Activated T-helper 17 cell treated with anti-CD3 and anti-CD28 coated beads, Interleukin-2, amount 50 U/mL, for 72 hours (primary cell): ENCODE data around the gene FBXO36. TPM values are rescaled to one million over a fixed set of nuclear protein-coding genes. Genes with fewer than 3 reads are reported as not detected.

Experiments used
- ATAC-seq: fragments of 150-1000 bp; cut with Tn5 transposase; replicated peaks from 2 replicates; pipeline ENCODE4 v1.10.0; 2021; ENCODE audit warnings: mild to moderate bottlenecking, moderate library complexity
- H3K27ac Mint-ChIP-seq: one replicate; pipeline ENCODE4 v1.8.0; 2022; ENCODE audit warnings: mixed read lengths
- H3K27me3 Mint-ChIP-seq: one replicate; pipeline ENCODE4 v1.8.0; 2022; ENCODE audit warnings: mixed read lengths
- H3K36me3 Mint-ChIP-seq: one replicate; pipeline ENCODE4 v1.8.0; 2022; ENCODE audit warnings: low read depth, mild to moderate bottlenecking, mixed read lengths
- H3K4me1 Mint-ChIP-seq: one replicate; pipeline ENCODE4 v1.8.0; 2022; ENCODE audit warnings: mixed read lengths
- H3K4me3 Mint-ChIP-seq: one replicate; pipeline ENCODE4 v1.8.0; 2022; ENCODE audit warnings: mild to moderate bottlenecking, mixed read lengths
- H3K9me3 Mint-ChIP-seq: one replicate; pipeline ENCODE4 v1.8.0; 2022; ENCODE audit warnings: mixed read lengths
- total RNA-seq, 2 donors: library from RNA; stranded (reverse); gene quantifications; one replicate each; pipeline ENCODE4 v1.2.3, GENCODE V29; 2022

Gene FBXO36
- total RNA-seq, 2 donors from 2014 or later: 0.37 to 0.67 TPM

DNA sequence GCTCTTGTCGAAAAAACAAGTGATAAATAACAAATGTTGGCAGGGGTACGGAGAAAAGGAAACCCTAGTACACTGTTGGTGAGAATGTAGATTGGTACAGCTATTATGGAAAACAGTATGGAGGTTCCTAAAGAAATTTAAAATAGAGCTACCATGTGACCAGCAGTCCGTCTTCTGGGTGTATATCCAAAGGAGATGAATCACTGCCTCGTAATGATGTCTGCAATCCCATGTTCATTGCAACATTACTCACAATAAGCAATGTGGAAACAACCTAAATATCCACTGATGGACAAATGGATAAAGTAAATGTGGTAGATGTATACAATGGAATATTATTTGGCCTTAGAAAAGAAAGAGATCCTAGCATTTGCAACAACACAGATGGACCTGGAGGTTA, 95.8 kb downstream of the FBXO36 start:
- Mint-ChIP-seq H3K4me1 (no peaks in the 10 kb centered on the region), H3K36me3 (no peaks in the 10 kb centered on the region), H3K27me3 (no peaks in the 10 kb centered on the region), H3K27ac (no peak overlapping the region), H3K9me3 (no peaks in the 10 kb centered on the region), H3K4me3 (no peak overlapping the region)
- no peak for ATAC-seq

- no peak overlapping the region for H3K4me3 Mint-ChIP-seq
- no peaks in the 10 kb centered on the region for H3K27me3 Mint-ChIP-seq
- no peaks in the 10 kb centered on the region for H3K9me3 Mint-ChIP-seq
- ATAC-seq: no peak
- H3K36me3 Mint-ChIP-seq: no peaks in the 10 kb centered on the region
- H3K27ac Mint-ChIP-seq: no peak overlapping the region
- no peaks in the 10 kb centered on the region for H3K4me1 Mint-ChIP-seq
These were observed 97.4 kb downstream of the FBXO36 start for GRCh38 chr2:230019742-230020141.

- no peak overlapping the region for H3K4me3 Mint-ChIP-seq
- ATAC-seq: no peak
- no peaks in the 10 kb centered on the region for H3K9me3 Mint-ChIP-seq
- no peak overlapping the region for H3K27ac Mint-ChIP-seq
- H3K4me1 Mint-ChIP-seq: no peaks in the 10 kb centered on the region
- no peaks in the 10 kb centered on the region for H3K27me3 Mint-ChIP-seq
- H3K36me3 Mint-ChIP-seq: no peaks in the 10 kb centered on the region
These were observed 101.0 kb downstream of the FBXO36 start for GRCh38 chr2:230023313-230023712.

- Mint-ChIP-seq H3K4me3 (no peak overlapping the region), H3K9me3 (no peaks in the 10 kb centered on the region), H3K4me1 (no peaks in the 10 kb centered on the region), H3K36me3 (no peaks in the 10 kb centered on the region), H3K27ac (no peak overlapping the region), H3K27me3 (peaks cover 5% of the 10 kb centered on the region)
- no peak for ATAC-seq
These were observed 119.9 kb downstream of the FBXO36 start for GRCh38 chr2:230042195-230042594.

- no peaks in the 10 kb centered on the region for H3K36me3 Mint-ChIP-seq
- H3K27me3 Mint-ChIP-seq: peaks cover 5% of the 10 kb centered on the region
- no peak overlapping the region for H3K4me3 Mint-ChIP-seq
- H3K9me3 Mint-ChIP-seq: no peaks in the 10 kb centered on the region
- no peak overlapping the region for H3K27ac Mint-ChIP-seq
- ATAC-seq: no peak
- H3K4me1 Mint-ChIP-seq: no peaks in the 10 kb centered on the region
These were observed 120.7 kb downstream of the FBXO36 start for GRCh38 chr2:230043025-230043424.

DNA sequence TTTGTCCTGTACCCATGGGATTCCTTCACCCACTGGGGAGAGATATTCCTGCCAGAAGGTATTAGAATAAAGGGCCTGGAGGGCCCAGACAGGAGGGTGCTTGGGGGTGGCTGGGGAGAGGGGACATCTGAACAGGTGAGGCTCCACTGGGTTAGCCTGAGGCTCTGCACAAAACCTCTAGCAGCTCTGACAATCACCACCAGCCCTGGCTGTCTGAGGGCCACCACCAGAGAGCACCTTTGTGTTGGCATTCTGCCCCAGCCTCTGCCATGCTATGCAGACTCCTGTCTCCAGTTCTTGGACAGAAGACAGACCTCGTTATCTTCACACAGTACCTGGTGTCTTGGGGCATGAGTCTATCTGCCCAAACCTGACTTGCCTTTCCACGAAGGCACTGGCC, 121.2 kb downstream of the FBXO36 start:
- no peak for ATAC-seq
- H3K4me1 Mint-ChIP-seq: no peaks in the 10 kb centered on the region
- no peak overlapping the region for H3K4me3 Mint-ChIP-seq
- no peak overlapping the region for H3K27ac Mint-ChIP-seq
- no peaks in the 10 kb centered on the region for H3K36me3 Mint-ChIP-seq
- H3K27me3 Mint-ChIP-seq: peaks cover 5% of the 10 kb centered on the region
- no peaks in the 10 kb centered on the region for H3K9me3 Mint-ChIP-seq

DNA sequence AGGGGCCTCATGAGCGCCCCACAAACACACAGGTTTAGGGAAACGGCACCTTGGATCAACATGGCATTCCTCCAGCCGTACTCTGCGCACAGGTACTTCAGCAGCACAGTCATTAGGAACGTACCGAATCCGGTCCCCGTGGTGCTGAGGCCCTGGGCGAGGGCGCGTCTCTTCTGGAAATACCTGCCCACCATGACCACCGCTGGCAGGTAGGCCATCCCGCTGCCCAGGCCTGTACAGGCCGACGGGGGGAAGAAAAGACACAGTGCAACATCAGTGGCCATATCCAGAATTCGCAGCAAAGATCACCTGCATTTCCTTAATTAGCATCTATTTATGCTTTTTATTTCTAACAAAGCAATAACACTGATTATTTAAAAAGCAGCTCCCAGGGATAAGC, 124.2 kb downstream of the FBXO36 start:
- Mint-ChIP-seq H3K27me3 (peaks cover 5% of the 10 kb centered on the region), H3K36me3 (no peaks in the 10 kb centered on the region), H3K4me1 (no peaks in the 10 kb centered on the region), H3K27ac (no peak overlapping the region), H3K4me3 (no peak overlapping the region), H3K9me3 (no peaks in the 10 kb centered on the region)
- ATAC-seq: no peak

- no peak overlapping the region for H3K27ac Mint-ChIP-seq
- no peaks in the 10 kb centered on the region for H3K9me3 Mint-ChIP-seq
- H3K27me3 Mint-ChIP-seq: no peaks in the 10 kb centered on the region
These were observed 125.8 kb downstream of the FBXO36 start for GRCh38 chr2:230048010-230048671.

DNA sequence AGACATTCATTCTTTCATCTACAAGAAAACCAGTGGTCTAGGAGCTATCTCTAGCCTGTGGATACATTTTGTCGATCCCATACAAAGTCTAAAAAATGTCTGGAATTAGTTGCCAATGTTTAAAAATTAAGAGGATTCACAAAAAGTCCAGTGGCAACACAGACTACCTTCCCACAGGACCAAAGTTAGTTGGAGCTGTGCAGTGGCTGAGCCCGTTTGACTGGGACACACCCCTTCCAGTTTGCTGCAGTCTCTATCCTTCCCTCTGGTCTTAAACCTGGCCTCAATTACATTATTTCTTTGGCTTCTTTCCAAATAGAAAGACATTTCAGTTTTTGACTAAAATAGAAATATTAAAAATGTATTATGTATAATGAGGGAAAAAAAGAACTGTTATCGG, 127.8 kb downstream of the FBXO36 start:
- no peaks in the 10 kb centered on the region for H3K4me1 Mint-ChIP-seq
- H3K36me3 Mint-ChIP-seq: no peaks in the 10 kb centered on the region
- no peaks in the 10 kb centered on the region for H3K9me3 Mint-ChIP-seq
- no peak overlapping the region for H3K27ac Mint-ChIP-seq
- H3K4me3 Mint-ChIP-seq: no peak overlapping the region
- H3K27me3 Mint-ChIP-seq: no peaks in the 10 kb centered on the region
- ATAC-seq: no peak

More at GRCh38 chr2:230048010-230048671, 125.8 kb downstream of the FBXO36 start:
- ATAC-seq: no peak
- Mint-ChIP-seq H3K36me3 (no peaks in the 10 kb centered on the region), H3K4me1 (no peaks in the 10 kb centered on the region), H3K4me3 (no peak overlapping the region)

GRCh38 chr2:230052299-230052698, 130.0 kb downstream of the FBXO36 start:
- no peak overlapping the region for H3K27ac Mint-ChIP-seq

GRCh38 chr2:230053753-230054478, 131.6 kb downstream of the FBXO36 start:
- no peaks in the 10 kb centered on the region for H3K4me1 Mint-ChIP-seq
- no peaks in the 10 kb centered on the region for H3K9me3 Mint-ChIP-seq
- no peak overlapping the region for H3K4me3 Mint-ChIP-seq
- H3K36me3 Mint-ChIP-seq: no peaks in the 10 kb centered on the region
- no peaks in the 10 kb centered on the region for H3K27me3 Mint-ChIP-seq
- peak; percentile 78 for ATAC-seq
- H3K27ac Mint-ChIP-seq: no peak overlapping the region

More at GRCh38 chr2:230052299-230052698, 130.0 kb downstream of the FBXO36 start:
- no peaks in the 10 kb centered on the region for H3K27me3 Mint-ChIP-seq
- H3K36me3 Mint-ChIP-seq: no peaks in the 10 kb centered on the region
- H3K9me3 Mint-ChIP-seq: no peaks in the 10 kb centered on the region
- ATAC-seq: no peak
- no peak overlapping the region for H3K4me3 Mint-ChIP-seq
- no peaks in the 10 kb centered on the region for H3K4me1 Mint-ChIP-seq

GRCh38 chr2:230060672-230061293, 138.5 kb downstream of the FBXO36 start:
- Mint-ChIP-seq H3K27me3 (peaks cover 9% of the 10 kb centered on the region), H3K9me3 (no peaks in the 10 kb centered on the region), H3K4me3 (no peak overlapping the region), H3K36me3 (no peaks in the 10 kb centered on the region), H3K4me1 (no peaks in the 10 kb centered on the region), H3K27ac (no peak overlapping the region)
- no peak for ATAC-seq
